GM18868 (cell line): ENCODE measurements around the gene MECR.
"Not testable (repeated sequence)": the region's sequence is repeated elsewhere in the genome, so short reads cannot be mapped to it uniquely, and the experiment has no call there.

ENCODE experiments used
- ATAC-seq: cut with Tn5 transposase; IDR thresholded peaks from one replicate; pipeline ENCODE4 v1.9.1; 2021; ENCODE audit warnings: mild to moderate bottlenecking, moderate library complexity; ENCODE audit not compliant: unreplicated experiment

Gene MECR

GRCh38 chr1:29237129-29237821 is 6.5 kb upstream of the MECR start:
- ATAC-seq, result no peak

GRCh38 chr1:29236712-29237128 is 6.0 kb upstream of the MECR start:
- no peak for ATAC-seq

- ATAC-seq, result peak; percentile 74
Measured at GRCh38 chr1:29235955-29236711, 5.4 kb upstream of the MECR start, which contains the start of gene PTPRU. Gene PTPRU (plus strand): TSS chr1:29236522. CDS start chr1:29236645, 123 bp downstream.

GRCh38 chr1:29234881-29235280 is 4.1 kb upstream of the MECR start:
- not testable (repeated sequence) for ATAC-seq

GRCh38 chr1:29234471-29234870 is 3.7 kb upstream of the MECR start:
- ATAC-seq, result no peak

GRCh38 chr1:29233693-29234092 is 3.0 kb upstream of the MECR start:
- ATAC-seq, result no peak

- no peak for ATAC-seq
Measured at GRCh38 chr1:29232387-29232786, 1.7 kb upstream of the MECR start.

GRCh38 chr1:29230204-29230552 is 556 bp downstream of the MECR start:
- ATAC-seq, result no peak

GRCh38 chr1:29227511-29227910 is 3.2 kb downstream of the MECR start:
- ATAC-seq, result no peak

- ATAC-seq, result no peak
Measured at GRCh38 chr1:29225361-29225760, 5.4 kb downstream of the MECR start.

- no peak for ATAC-seq
Measured at GRCh38 chr1:29224356-29224837, 6.3 kb downstream of the MECR start.

GRCh38 chr1:29223521-29223920 is 7.2 kb downstream of the MECR start:
- ATAC-seq, result no peak

GRCh38 chr1:29222686-29223085 is 8.0 kb downstream of the MECR start:
- ATAC-seq, result no peak

GRCh38 chr1:29222260-29222659 is 8.5 kb downstream of the MECR start:
- ATAC-seq, result not testable (repeated sequence)

- no peak for ATAC-seq
Measured at GRCh38 chr1:29221296-29221695, 9.4 kb downstream of the MECR start.

- no peak for ATAC-seq
Measured at GRCh38 chr1:29218223-29218622, 12.5 kb downstream of the MECR start.

GRCh38 chr1:29217633-29218032 is 13.1 kb downstream of the MECR start:
- ATAC-seq, result no peak

GRCh38 chr1:29213055-29213454 is 17.7 kb downstream of the MECR start:
- no peak for ATAC-seq

- no peak for ATAC-seq
Measured at GRCh38 chr1:29211086-29212030, 19.4 kb downstream of the MECR start.

- ATAC-seq, result peak; percentile 51
Measured at GRCh38 chr1:29210278-29211085, 20.3 kb downstream of the MECR start.
